ENCODE data around the gene DMC1. TPM values are rescaled to one million over a fixed set of nuclear protein-coding genes. Genes with fewer than 3 reads are reported as not detected.
"Not testable (repeated sequence)": the region's sequence is repeated elsewhere in the genome, so short reads cannot be mapped to it uniquely, and the experiment has no call there.

Gene DMC1
- total RNA-seq, 8 experiments from 2014 or later: 0.15 to 7.4 (median 0.67) TPM

GRCh38 chr22:38470179-38470578 lies 99.8 kb downstream of the DMC1 start:
- H3K4me1 ChIP-seq (replicated peaks in 1 of 2); H3K27ac ChIP-seq; H3K4me3 ChIP-seq; ATAC-seq (replicated peaks in 6 of 8); in situ Hi-C loops (cut with MboI; ENCODE audit: low pct_unique_long_range_greater_than_20kb in 2 of 9, low sequenced_read_pairs in 9 of 9, unreplicated experiment in 9 of 9): not testable (repeated sequence)
- WGBS, 10 experiments: 80 to 96% (median 90%) methylated on average over 2 to 10 of the region's 10 CpGs; no CpG with 5 or more reads in 5 of the 10 experiments

GRCh38 chr22:38469306-38469781 lies 100.6 kb downstream of the DMC1 start:
- Histone ChIP-seq H3K4me1 (replicated peaks in 1 of 2) (peaks cover 0 to 8% of the 10 kb centered on the region in 2 donors), H3K4me3 (no peak overlapping the region), H3K27ac (no peak overlapping the region)
- WGBS, 10 experiments: 0 to 100% (median 90%) methylated on average over 1 to 3 of the region's 6 CpGs; no CpG with 5 or more reads in 5 of the 10 experiments
- ATAC-seq (replicated peaks in 6 of 8): no peak
- in situ Hi-C loops (cut with MboI; ENCODE audit: low pct_unique_long_range_greater_than_20kb in 2 of 9, low sequenced_read_pairs in 9 of 9, unreplicated experiment in 9 of 9): no loop called here

Other genes with a start within 250 kb of the DMC1 start
- 1 to 10 TPM in 5 of 8 experiments, under 1 TPM in 2, not detected in 1; 0.20 to 6.0 (median 3.3) TPM for gene KCNJ4, start 115.0 kb downstream of the DMC1 start, total RNA-seq
- gene KDELR3, start 102.1 kb downstream of the DMC1 start, total RNA-seq: 10 to 100 TPM in 2 of 8 experiments, 1 to 10 TPM in 6; 2.4 to 34.6 (median 7.3) TPM
- 100 to 1,000 TPM; 209 to 667 (median 286) TPM for gene DDX17, start 63.9 kb downstream of the DMC1 start, total RNA-seq
- 1 to 10 TPM in 7 of 8 experiments, under 1 TPM in 1; 0.66 to 7.8 (median 5.8) TPM for gene FAM227A, start 86.2 kb upstream of the DMC1 start, total RNA-seq
- 10 to 100 TPM; 18.7 to 42.4 (median 26.4) TPM for gene CBY1, start 86.5 kb upstream of the DMC1 start, total RNA-seq
- 10 to 100 TPM; 42.2 to 84.3 (median 59.5) TPM for gene TOMM22, start 111.8 kb upstream of the DMC1 start, total RNA-seq
- gene JOSD1, start 130.8 kb upstream of the DMC1 start, total RNA-seq: 10 to 100 TPM; 25.8 to 56.7 (median 28.9) TPM
- 10 to 100 TPM; 28.8 to 88.7 (median 35.1) TPM for gene GTPBP1, start 135.8 kb upstream of the DMC1 start, total RNA-seq
- gene SUN2, start 185.8 kb upstream of the DMC1 start, total RNA-seq: 10 to 100 TPM; 29.8 to 49.9 (median 38.0) TPM
- 10 to 100 TPM; 11.7 to 41.8 (median 23.5) TPM for gene DNAL4, start 224.0 kb upstream of the DMC1 start, total RNA-seq

All from motor neuron (in vitro differentiated cells).